Limb (tissue), 2 donors: ENCODE measurements around the gene NEURL2.
"Not testable (repeated sequence)": the region's sequence is repeated elsewhere in the genome, so short reads cannot be mapped to it uniquely, and the experiment has no call there.

Source experiments
- DNase-seq, 2 donors: peaks; one replicate each; pipeline ENCODE4 v3.0.0-alpha.2; 2016; ENCODE audit errors: extremely low spot score in 2 of 2

NEURL2 gene

GRCh38 chr20:45901332-45901731, 10.3 kb upstream of the NEURL2 start:
- DNase-seq: not testable (repeated sequence)

DNA sequence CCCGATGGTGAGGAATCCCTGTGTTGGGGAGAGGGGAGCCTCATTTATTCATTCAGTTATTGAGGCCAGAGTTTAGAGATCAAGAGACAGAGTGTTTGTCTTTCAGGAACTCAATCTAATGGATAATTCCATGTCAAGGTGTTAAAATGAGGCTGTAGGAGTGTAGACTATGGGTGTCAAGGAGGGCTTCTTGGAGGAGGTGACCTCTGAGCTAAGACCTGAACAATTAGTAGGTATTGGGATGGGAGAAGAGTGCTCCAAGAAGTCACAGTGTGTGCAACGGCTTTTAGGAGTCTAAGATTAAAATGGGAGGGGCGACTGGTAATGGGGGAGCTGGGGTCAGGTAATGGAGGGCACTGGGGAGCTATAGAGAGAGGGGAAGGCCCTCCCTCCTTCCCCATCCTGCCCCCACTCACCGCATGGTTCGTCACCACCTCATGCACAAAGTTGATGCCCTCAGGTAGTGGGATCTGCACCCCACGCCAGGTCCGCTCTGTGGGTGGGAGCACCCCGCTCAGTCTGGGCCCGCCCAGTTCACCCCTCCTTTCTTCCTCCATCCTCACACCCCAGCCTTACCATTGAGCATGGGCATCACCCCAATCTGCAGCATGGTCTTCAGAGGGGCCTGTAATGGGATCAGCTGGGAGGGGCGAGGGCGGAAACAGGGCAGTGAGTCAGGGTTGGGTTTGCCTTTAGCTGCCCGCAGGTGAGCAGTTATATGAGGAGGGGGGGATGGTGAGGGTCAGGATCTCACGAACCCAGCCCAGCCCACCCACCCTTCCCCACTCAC, 8.2 kb upstream of the NEURL2 start:
- DNase-seq: no peak

DNA sequence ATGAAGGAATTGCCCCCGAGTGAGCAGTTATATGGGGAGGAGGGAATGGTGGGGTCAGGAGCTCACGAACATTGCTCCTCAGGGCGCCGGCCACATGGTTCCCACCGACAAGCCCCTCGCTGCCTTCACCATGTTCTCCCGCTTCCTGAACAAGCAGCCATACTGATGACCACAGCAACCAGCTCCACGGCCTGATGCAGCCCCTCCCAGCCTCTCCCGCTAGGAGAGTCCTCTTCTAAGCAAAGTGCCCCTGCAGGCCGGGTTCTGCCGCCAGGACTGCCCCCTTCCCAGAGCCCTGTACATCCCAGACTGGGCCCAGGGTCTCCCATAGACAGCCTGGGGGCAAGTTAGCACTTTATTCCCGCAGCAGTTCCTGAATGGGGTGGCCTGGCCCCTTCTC, 7.3 kb upstream of the NEURL2 start:
- no peak for DNase-seq

DNA sequence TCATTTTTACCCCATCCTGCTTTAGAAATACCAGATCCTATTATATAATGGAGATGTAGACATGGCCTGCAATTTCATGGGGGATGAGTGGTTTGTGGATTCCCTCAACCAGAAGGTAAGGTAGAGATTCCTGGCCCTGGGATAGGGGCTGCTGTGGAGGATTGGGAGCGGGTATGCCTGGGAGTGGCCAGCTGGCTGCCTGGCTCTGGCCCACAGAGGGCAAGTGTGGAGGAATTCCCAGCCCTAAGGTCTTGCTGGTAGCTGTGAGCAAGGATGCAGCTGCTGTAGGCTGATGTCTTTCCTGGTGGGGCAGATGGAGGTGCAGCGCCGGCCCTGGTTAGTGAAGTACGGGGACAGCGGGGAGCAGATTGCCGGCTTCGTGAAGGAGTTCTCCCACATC, 6.7 kb upstream of the NEURL2 start:
- no peak for DNase-seq

GRCh38 chr20:45897289-45897688, 6.3 kb upstream of the NEURL2 start:
- DNase-seq: no peak

- no peak for DNase-seq
These were observed 5.7 kb upstream of the NEURL2 start for GRCh38 chr20:45896641-45897161.

DNA sequence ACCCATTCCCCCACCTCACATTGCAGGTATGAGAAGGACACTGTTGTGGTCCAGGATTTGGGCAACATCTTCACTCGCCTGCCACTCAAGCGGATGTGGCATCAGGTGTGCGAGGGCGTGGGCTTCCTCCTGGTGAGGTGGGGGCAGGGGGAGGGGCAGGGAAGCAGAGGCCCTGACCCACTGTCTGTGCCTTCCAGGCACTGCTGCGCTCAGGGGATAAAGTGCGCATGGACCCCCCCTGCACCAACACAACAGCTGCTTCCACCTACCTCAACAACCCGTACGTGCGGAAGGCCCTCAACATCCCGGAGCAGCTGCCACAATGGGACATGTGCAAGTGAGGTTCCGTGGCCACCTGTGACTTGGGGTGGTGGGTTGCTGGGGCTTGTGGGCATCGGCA, 3.8 kb upstream of the NEURL2 start:
- DNase-seq: no peak

DNA sequence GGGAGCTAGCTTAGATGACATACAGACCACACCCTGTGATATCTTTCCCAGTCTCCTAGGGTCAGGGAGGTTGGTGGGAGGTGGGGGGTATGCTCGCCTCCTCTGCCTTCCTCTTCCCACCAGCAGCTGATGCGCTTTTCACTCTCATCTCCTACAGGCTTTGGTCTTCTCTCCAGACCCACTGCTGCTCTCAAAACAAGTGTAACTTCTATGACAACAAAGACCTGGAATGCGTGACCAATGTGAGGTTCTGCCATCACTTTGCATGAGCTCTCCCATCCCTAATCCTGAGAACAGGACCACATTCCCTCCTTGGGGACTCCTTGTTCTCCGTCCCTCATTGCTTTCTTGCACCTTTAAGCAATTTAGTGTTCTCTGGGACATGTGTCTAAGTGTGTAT, 2.8 kb upstream of the NEURL2 start:
- no peak for DNase-seq

- no peak for DNase-seq
These were observed 2.0 kb upstream of the NEURL2 start for GRCh38 chr20:45892828-45893500.

- no peak for DNase-seq
These were observed 1.2 kb upstream of the NEURL2 start for GRCh38 chr20:45892049-45892825.

- DNase-seq: peak; percentile 77 to 86
These were observed 677 bp downstream of the NEURL2 start for GRCh38 chr20:45890077-45890984.

DNA sequence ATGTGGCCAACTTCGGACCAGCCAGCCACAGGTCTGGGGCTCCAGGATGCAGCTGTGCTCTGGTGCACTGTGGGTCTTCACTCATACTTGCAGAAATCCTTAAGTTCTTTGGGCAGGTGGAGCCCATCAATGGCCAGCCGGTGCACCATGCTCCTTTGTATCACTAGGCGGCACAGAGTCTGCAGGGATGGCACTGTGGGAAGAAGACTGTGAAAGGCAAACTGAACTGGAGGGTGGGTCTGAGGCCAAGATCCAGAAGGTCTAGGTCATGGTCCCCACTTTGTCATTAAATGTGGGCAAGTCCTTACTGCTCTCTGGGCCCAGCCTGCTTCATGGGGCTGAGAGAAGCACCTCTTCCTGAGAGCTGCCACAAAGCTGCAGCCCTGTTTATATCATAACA, 2.3 kb downstream of the NEURL2 start:
- DNase-seq: no peak

DNA sequence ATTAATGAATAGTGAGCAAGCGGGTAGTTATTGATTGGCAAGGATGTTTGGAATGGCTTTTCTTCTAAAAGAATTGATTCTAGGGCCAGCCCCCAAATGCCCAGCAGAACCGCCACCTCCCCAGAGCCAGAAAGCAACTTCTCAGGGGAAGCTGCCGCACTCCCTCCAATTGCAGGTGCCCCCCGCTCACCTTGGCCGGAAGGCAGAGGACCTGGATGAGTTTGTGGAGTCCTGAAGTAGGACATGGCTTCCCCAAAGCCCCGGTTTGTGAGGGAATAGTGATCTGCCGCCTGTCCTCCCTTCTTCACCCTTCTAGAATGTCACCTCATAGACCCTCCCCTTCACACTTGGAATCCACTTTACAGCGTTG, 3.7 kb downstream of the NEURL2 start, which contains the start of gene SPATA25:
Gene SPATA25, minus strand, starts transcription at position 277 of the 370 bp plus-strand sequence. Its CDS starts 32 bp downstream, at position 245.
- DNase-seq: no peak

DNA sequence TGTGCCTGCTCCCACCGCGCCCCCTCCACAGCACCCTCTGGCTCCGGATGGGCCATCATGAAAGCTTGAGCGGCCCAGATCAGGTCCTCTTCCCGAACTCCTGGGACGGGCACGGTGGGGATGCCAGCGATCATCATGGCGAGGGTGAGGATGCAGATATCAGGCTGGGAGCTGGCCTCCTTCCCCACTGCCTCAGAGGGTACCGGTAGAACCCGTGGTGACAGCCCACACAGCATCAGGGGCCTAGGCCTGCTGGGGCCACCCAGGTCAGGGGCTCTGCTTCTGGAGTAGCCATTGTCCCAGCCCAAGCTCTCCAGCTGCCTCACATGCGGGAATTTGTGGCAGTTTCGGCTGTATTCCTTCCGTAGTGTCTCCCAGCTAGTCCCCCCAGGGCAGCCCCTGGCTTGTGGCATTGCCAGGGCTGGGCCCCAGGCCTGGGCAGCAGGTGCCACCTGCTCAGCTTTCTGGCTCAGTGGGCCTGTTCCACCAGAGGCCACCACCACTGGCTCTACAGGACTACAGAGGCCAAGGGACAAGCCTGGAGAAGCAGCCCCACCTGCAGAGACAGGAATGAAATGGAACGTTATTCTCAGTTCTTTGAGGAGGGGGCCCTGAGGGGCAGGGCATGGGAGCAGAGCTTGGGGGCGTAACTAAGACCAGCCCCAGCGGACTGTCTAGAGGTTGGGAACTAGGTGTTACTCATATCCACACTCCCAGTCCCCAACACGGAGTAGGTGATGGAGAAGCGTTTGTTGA, 4.2 kb downstream of the NEURL2 start:
- DNase-seq: no peak

DNA sequence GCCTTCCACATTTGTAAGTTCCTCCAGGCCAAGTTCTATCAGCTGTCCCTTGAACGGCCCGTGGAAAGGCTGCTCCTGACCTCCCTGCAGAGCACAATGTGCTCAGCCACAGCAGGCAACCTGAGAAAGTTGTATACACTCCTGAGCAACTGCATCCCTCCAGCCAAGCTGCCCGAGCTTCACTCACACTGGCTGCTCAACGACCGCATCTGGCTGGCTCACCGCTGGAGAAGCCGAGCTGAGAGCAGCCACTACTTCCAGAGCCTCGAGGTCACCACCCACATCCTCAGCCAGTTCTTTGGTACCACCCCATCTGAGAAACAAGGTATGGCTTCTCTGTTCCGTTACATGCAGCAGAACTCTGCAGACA, 7.9 kb downstream of the NEURL2 start:
- DNase-seq: no peak

DNA sequence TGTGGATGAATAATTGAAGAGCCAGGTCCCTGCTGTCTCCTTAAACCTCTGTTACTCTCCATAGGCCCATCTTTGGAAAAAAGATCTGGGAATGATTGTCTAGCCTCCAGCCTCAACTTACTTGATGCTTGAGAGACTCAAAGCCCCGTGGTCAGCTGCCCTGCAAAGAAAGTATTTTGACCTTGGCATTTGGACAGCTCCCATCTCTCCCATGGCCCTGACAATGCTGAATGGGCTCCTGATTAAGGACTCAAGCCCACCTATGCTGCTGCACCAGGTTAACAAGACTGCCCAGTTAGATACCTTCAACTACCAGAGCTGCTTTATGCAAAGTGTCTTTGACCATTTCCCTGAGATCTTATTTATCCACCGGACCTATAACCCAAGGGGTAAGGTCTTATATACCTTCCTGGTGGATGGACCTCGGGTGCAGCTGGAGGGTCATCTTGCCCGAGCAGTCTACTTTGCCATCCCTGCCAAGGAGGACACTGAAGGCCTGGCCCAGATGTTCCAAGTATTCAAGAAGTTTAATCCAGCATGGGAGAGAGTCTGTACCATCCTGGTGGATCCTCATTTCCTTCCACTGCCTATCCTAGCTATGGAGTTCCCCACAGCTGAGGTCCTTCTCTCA, 8.4 kb downstream of the NEURL2 start:
- DNase-seq: no peak

DNA sequence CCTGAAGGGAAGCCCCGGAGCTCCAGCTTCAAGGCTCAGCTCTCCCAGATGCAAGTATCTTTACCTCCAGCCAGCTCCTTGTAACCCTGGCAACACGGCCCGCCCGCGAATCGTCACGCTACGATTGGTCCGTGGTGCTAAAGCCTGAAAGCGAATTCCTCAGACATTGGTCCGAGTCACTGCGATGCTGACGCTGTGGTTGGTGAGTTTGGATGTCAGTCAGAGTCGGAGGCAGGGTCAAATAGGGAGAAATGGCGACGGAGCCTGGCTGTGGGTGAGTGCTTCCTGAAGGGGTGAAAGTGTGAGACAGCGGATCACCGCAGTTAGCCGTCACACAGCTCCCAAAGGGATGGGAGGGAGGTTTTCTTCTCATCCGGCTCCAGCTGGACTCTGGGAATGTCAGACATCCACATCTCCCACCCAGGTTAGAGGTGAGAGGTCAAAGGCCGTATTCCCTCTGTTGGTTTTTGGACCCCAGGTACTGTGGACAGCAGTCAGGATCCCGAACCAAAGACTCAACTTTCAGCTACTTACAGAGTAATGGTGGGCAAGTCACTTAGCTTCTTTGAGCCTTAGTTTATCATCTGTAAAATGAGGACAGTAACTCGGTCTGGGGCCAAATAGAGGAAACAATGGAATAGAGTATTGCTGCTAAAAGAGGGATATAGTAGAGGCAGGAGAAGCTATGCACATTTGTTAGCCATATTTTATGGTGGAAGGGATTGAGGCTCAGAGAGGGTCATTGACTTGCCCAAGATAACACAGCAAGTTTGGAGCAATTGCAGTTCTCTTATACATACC, 9.8 kb downstream of the NEURL2 start, which contains the start of gene ZSWIM1:
Gene ZSWIM1, plus strand, starts transcription at position 240 of the 801 bp plus-strand sequence. CDS start 1,366 bp downstream, outside the sequence.
- peak; percentile 98 to 99 for DNase-seq

DNA sequence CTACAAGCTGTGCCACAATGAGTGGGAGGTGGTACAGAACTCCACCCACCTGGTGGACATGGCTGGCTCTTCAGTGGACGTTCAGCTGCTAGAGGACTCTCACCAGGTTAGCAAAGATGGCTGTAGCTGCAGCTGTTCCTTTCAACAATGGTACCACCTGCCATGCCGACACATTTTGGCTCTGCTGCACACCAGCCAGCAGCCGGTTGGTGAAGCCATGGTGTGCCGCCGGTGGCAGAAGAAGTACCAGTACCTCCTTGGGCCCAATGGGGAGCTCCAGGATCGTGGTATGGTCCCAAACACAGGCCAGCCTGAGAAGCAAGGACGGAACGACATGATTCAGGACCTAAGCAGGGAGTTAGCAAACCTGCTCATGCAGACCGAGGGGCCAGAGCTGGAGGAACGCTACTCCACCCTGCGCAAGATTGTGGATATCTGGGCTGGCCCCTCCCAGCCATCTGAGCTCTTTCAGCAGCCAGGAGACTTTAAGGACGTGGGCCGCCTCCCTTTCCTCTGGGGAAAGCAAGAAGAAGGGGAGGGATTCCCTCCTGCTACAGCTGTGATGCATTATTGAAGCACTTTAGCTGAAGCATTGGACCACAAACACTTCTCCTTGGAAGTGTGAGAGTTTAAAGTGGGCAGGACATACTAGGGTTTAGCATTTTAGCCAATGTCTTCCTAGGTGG, 12.8 kb downstream of the NEURL2 start:
- DNase-seq: no peak
